ENCODE data around the gene SFXN1.
A peak's percentile ranks its signal among the peaks of the same experiment; 100 is the strongest.
"Not testable (repeated sequence)": the region's sequence is repeated elsewhere in the genome, so short reads cannot be mapped to it uniquely, and the experiment has no call there.

The SFXN1 gene

GRCh38 chr5:175521313-175521833 is 43.0 kb downstream of the SFXN1 start:
- no peak for DNase-seq (ENCODE audit: low read depth in 2 of 2)
- H3K4me3 ChIP-seq (replicated peaks in 1 of 2; ENCODE audit: low read depth in 2 of 2, low read length in 2 of 2): no peak overlapping the region
- TF ChIP-seq, protein P1, sequence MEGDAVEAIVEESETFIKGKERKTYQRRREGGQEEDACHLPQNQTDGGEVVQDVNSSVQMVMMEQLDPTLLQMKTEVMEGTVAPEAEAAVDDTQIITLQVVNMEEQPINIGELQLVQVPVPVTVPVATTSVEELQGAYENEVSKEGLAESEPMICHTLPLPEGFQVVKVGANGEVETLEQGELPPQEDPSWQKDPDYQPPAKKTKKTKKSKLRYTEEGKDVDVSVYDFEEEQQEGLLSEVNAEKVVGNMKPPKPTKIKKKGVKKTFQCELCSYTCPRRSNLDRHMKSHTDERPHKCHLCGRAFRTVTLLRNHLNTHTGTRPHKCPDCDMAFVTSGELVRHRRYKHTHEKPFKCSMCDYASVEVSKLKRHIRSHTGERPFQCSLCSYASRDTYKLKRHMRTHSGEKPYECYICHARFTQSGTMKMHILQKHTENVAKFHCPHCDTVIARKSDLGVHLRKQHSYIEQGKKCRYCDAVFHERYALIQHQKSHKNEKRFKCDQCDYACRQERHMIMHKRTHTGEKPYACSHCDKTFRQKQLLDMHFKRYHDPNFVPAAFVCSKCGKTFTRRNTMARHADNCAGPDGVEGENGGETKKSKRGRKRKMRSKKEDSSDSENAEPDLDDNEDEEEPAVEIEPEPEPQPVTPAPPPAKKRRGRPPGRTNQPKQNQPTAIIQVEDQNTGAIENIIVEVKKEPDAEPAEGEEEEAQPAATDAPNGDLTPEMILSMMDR (IDR thresholded peaks at IDR 0.05; ENCODE audit: low read depth, low read length): no peak

DNA sequence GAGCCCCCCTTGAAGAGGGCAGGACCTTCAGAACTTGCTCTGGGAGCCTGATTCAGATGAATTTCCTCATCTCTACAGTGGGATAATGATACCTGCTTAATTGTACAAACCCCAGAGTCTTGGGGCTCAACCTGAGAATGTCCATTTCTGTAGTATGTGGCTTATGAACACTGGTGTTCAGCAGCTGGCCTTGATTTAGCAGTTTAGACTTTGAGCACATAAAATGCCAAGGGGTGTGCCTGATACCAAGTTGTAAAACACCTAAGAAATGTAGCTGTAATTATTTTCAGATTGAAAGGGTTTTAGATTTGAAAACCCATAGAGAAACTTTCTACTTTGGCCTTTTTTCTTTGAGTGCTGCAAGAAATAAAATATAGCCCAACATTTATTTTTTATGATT is 44.9 kb downstream of the SFXN1 start:
- TF ChIP-seq, protein P1 (IDR thresholded peaks at IDR 0.05; ENCODE audit: low read depth, low read length): no peak
- no peak for DNase-seq (ENCODE audit: low read depth in 2 of 2)
- no peak overlapping the region for H3K4me3 ChIP-seq (replicated peaks in 1 of 2; ENCODE audit: low read depth in 2 of 2, low read length in 2 of 2)

GRCh38 chr5:175524211-175524610 is 45.9 kb downstream of the SFXN1 start:
- TF ChIP-seq, protein P1 (IDR thresholded peaks at IDR 0.05; ENCODE audit: low read depth, low read length): no peak
- no peak overlapping the region for H3K4me3 ChIP-seq (replicated peaks in 1 of 2; ENCODE audit: low read depth in 2 of 2, low read length in 2 of 2)
- DNase-seq (ENCODE audit: low read depth in 2 of 2): no peak

GRCh38 chr5:175526691-175527090 is 48.3 kb downstream of the SFXN1 start:
- TF ChIP-seq, protein P1 (IDR thresholded peaks at IDR 0.05; ENCODE audit: low read depth, low read length): no peak
- H3K4me3 ChIP-seq (replicated peaks in 1 of 2; ENCODE audit: low read depth in 2 of 2, low read length in 2 of 2): no peak overlapping the region
- DNase-seq (ENCODE audit: low read depth in 2 of 2): no peak

GRCh38 chr5:175531361-175531760 is 53.0 kb downstream of the SFXN1 start:
- no peak for DNase-seq (ENCODE audit: low read depth in 2 of 2)
- TF ChIP-seq, protein P1 (IDR thresholded peaks at IDR 0.05; ENCODE audit: low read depth, low read length): no peak
- H3K4me3 ChIP-seq (replicated peaks in 1 of 2; ENCODE audit: low read depth in 2 of 2, low read length in 2 of 2): no peak overlapping the region

- H3K4me3 ChIP-seq (replicated peaks in 1 of 2; ENCODE audit: low read depth in 2 of 2, low read length in 2 of 2): no peak overlapping the region
- TF ChIP-seq, protein P1 (IDR thresholded peaks at IDR 0.05; ENCODE audit: low read depth, low read length): peak; percentile 89
These were observed 55.9 kb downstream of the SFXN1 start for GRCh38 chr5:175534070-175534932.

DNA sequence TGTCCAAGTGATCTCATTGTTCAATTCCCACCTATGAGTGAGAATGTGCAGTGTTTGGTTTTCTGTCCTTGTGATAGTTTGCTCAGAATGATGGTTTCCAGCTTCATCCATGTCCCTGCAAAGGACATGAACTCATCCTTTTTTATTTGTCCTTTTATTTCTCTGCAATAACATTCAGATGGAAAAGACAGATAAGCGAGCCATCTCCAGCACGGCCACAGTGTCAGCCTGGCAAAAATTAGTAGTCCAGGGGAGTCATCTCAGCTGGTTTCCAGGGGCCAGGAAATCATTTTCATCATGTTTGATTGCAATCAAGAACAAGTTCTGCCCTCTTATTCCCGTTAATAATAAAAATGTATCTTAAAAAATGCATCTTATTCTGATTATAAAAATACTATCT is 57.0 kb downstream of the SFXN1 start:
- not testable (repeated sequence) for H3K4me3 ChIP-seq (replicated peaks in 1 of 2; ENCODE audit: low read depth in 2 of 2, low read length in 2 of 2); DNase-seq (ENCODE audit: low read depth in 2 of 2)

More at GRCh38 chr5:175534070-175534932, 55.9 kb downstream of the SFXN1 start:
- peak; percentile 77 to 89 for DNase-seq (ENCODE audit: low read depth in 2 of 2)
